Colonic mucosa (tissue), 4 donors: Measurements from ENCODE around the gene HSDL1. TPM values are rescaled to one million over a fixed set of nuclear protein-coding genes. Genes with fewer than 3 reads are reported as not detected.

ENCODE experiments used
- DNase-seq: peaks from one replicate; pipeline ENCODE4 v3.0.0-alpha.2; 2020
- H3K27ac ChIP-seq: fragments of 200-600 bp; one replicate; pipeline ENCODE4 v1.8.0; 2021
- H3K27me3 ChIP-seq: fragments of 200-600 bp; one replicate; pipeline ENCODE4 v1.8.0; 2021
- H3K36me3 ChIP-seq: fragments of 200-600 bp; one replicate; pipeline ENCODE4 v1.8.0; 2021
- H3K4me1 ChIP-seq: fragments of 200-600 bp; one replicate; pipeline ENCODE4 v1.8.0; 2021; ENCODE audit warnings: mild to moderate bottlenecking
- H3K4me3 ChIP-seq: fragments of 200-600 bp; one replicate; pipeline ENCODE4 v1.8.0; 2021
- H3K9ac ChIP-seq, 2 donors: one replicate each; pipeline ENCODE4 v1.7.0; 2013; ENCODE audit warnings: control low read depth in 2 of 2, low read depth in 2 of 2, low read length in 2 of 2
- H3K9me3 ChIP-seq: fragments of 200-600 bp; one replicate; pipeline ENCODE4 v1.8.0; 2021
- intact Hi-C: fragments of 100-400 bp; cut with DNase I; formaldehyde crosslinking; loops from one replicate; pipeline ENCODE4 v1.14.1; 2022
- total RNA-seq, 2 donors: library from RNA; stranded (reverse); fragmentation: NEBNext Ultra II Directional in 1 of 2; extraction: Animal tissue kit (Norgen Biotek cat#: 25700) in 1 of 2; gene quantifications; one replicate each; pipeline ENCODE4 v1.2.1, GENCODE V29; 2021
- TF ChIP-seq, protein P1 (sequence below): fragments of 200-600 bp; IDR thresholded peaks from one replicate; pipeline ENCODE4 v1.8.0; 2022; ENCODE audit warnings: antibody characterized with exemption, mild to moderate bottlenecking
- donor health status: healthy.
- donor health status: DM: no; HTN: no; CAD: no.
- donor health status: DM: no; HTN: no; CAD: no.

Gene HSDL1
- total RNA-seq, 2 donors from 2014 or later, result 10.7 to 12.9 TPM

DNA sequence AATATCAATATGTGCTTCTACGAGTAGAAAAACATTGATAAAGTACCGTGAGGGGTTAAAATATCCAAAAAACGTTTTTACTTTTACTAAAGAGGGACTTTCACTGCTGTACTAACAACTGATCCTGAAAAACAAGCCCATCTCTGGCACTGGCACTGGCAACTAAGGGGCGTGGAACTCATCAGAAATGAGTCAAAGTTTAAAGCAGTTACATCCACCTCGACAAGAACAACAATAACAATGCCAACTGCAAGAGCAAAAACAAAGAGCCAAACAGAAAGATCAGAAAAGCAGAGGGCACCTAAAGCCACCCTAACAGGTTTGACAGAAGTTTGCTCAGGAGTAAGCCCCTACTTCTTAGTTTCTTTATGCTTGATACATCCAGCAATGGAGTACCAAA is 41.3 kb downstream of the HSDL1 start:
- peaks cover 5% of the 10 kb centered on the region for H3K4me1 ChIP-seq
- no peaks in the 10 kb centered on the region for H3K27me3 ChIP-seq
- no peaks in the 10 kb centered on the region for H3K9me3 ChIP-seq
- no peak overlapping the region for H3K4me3 ChIP-seq
- DNase-seq, result peak; percentile 40
- H3K9ac ChIP-seq, result no peak overlapping the region
- H3K27ac ChIP-seq, result no peak overlapping the region
- TF ChIP-seq, protein P1, sequence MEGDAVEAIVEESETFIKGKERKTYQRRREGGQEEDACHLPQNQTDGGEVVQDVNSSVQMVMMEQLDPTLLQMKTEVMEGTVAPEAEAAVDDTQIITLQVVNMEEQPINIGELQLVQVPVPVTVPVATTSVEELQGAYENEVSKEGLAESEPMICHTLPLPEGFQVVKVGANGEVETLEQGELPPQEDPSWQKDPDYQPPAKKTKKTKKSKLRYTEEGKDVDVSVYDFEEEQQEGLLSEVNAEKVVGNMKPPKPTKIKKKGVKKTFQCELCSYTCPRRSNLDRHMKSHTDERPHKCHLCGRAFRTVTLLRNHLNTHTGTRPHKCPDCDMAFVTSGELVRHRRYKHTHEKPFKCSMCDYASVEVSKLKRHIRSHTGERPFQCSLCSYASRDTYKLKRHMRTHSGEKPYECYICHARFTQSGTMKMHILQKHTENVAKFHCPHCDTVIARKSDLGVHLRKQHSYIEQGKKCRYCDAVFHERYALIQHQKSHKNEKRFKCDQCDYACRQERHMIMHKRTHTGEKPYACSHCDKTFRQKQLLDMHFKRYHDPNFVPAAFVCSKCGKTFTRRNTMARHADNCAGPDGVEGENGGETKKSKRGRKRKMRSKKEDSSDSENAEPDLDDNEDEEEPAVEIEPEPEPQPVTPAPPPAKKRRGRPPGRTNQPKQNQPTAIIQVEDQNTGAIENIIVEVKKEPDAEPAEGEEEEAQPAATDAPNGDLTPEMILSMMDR, result no peak
- peaks cover 4% of the 10 kb centered on the region for H3K36me3 ChIP-seq
- intact Hi-C loops, result no loop called here

DNA sequence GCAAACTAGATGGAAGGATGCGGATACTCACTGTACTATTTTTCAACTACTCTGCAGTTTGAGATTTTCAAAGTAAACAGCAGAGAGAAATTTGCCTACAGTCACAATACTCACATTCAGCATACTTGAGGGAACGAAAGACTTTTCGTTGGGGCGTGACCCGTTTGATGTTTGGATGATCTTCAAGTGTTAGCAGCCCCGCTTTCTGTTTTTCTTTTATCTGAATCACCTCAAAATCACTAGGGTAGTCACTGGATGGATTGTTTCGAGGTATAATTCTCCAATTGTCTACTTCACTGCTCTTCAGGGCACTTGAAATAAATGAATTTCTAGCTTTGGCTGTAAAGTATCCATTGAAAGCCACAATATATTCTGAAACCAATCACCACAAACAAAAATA is 46.0 kb downstream of the HSDL1 start:
- peaks cover 18% of the 10 kb centered on the region for H3K4me1 ChIP-seq
- TF ChIP-seq, protein P1, result no peak
- no peak overlapping the region for H3K9ac ChIP-seq
- H3K4me3 ChIP-seq, result no peak overlapping the region
- peaks cover 4% of the 10 kb centered on the region for H3K36me3 ChIP-seq
- no peak overlapping the region for H3K27ac ChIP-seq
- no peak for DNase-seq
- no peaks in the 10 kb centered on the region for H3K27me3 ChIP-seq
- intact Hi-C loops, result no loop called here
- H3K9me3 ChIP-seq, result no peaks in the 10 kb centered on the region

DNA sequence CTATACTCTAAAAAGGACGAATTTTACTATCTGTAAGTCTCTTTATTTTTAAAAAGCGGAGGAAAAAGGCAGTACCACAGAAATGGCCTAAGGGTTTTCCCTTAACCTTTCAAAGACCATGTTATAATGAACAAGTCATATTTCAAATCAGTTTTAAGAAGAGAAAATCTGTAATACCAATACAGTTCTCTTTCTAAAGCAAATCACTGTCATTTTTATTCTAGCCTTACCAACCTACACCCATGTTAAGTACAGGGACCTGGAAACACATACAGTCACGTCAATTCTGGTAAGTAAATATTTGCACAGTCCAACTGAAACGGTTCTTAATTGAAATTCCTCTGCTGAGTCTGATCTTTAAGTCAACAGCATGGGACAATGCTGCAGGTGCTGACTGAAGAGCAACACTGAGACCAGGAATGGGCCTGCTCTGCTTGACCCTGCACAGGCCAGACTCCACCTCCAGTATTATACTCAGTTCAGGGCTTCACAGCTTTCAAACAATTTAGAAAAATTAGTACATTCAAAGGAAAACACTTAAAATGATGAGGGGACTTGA is 48.5 kb downstream of the HSDL1 start:
- intact Hi-C loops, result no loop called here
- peaks cover 18% of the 10 kb centered on the region for H3K4me1 ChIP-seq
- no peak overlapping the region for H3K4me3 ChIP-seq
- H3K27ac ChIP-seq, result peak overlapping the region; percentile 34
- H3K9ac ChIP-seq, result no peak overlapping the region
- H3K36me3 ChIP-seq, result peaks cover 14% of the 10 kb centered on the region
- no peaks in the 10 kb centered on the region for H3K27me3 ChIP-seq
- TF ChIP-seq, protein P1, result no peak
- peak; percentile 57 for DNase-seq
- no peaks in the 10 kb centered on the region for H3K9me3 ChIP-seq

DNA sequence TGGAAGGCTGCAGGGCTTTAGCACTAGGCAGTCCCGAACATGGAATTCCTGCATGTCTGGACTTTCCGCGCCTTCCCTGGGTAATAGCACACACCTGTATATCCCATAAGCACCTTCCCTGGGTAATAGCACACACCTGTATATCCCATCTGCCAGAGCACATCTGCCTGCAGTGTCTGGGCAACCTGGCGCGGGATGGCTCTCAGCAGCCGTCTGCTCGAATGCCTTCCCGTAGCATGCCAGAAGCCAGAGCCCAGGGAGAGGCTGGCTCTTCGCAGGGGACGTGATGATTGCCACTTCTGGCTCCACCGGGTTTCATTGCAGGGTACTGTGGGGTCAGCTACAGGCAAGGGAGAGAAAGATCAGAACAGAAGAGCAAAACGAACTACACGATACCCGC is 49.5 kb downstream of the HSDL1 start:
- H3K4me3 ChIP-seq, result no peak overlapping the region
- peaks cover 20% of the 10 kb centered on the region for H3K36me3 ChIP-seq
- H3K27ac ChIP-seq, result no peak overlapping the region
- TF ChIP-seq, protein P1, result no peak
- H3K9me3 ChIP-seq, result no peaks in the 10 kb centered on the region
- DNase-seq, result peak; percentile 28
- no peaks in the 10 kb centered on the region for H3K27me3 ChIP-seq
- H3K4me1 ChIP-seq, result peaks cover 18% of the 10 kb centered on the region
- intact Hi-C loops, result no loop called here
- H3K9ac ChIP-seq, result peak overlapping the region in 1 of 2 donors; percentile 46

DNA sequence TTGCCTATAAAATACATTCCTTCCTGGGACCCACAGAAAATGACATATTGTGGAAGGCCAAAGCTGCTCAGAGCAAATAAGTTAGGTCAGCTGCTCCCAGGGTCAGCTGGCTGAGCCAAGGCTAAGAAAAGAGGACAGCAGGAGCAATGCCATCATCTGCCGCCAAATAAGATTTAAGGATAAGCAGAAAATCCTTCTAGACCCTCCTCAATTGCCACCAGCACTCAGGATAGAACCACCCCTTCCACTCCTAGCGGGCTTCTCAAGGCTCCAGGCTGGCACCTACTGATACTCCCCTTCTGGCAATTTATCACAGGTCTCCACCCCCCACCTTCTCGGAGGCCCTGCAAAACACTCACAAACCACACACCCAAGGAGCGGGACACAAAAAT is 51.1 kb downstream of the HSDL1 start:
- Histone ChIP-seq H3K27ac (no peak overlapping the region), H3K36me3 (peaks cover 18% of the 10 kb centered on the region), H3K4me3 (no peak overlapping the region), H3K9ac (no peak overlapping the region), H3K27me3 (no peaks in the 10 kb centered on the region), H3K9me3 (no peaks in the 10 kb centered on the region), H3K4me1 (peaks cover 18% of the 10 kb centered on the region)
- DNase-seq, result no peak
- intact Hi-C loops, result no loop called here
- TF ChIP-seq, protein P1, result no peak
